HepG2 (cell line): ENCODE results near the gene ITGA2. TPM values are rescaled to one million over a fixed set of nuclear protein-coding genes. Genes with fewer than 3 reads are reported as not detected.

ENCODE experiments used
- ARID4A ChIP-seq: sonication (generic); formaldehyde crosslinking; IDR thresholded peaks from 2 replicates; pipeline ENCODE4 v1.5.0; 2020; ENCODE audit warnings: mild to moderate bottlenecking, missing genetic modification reagents, borderline replicate concordance
- CREM ChIP-seq, 2 experiments: sonication (generic) in 1 of 2; formaldehyde crosslinking in 1 of 2; IDR thresholded peaks; 2 replicates each; pipeline versions ENCODE4 v1.4.0 to v1.6.1; 2016 to 2020; ENCODE audit warnings: antibody characterized with exemption in 1 of 2, mild to moderate bottlenecking in 1 of 2, missing genetic modification reagents in 1 of 2
- HNF4G ChIP-seq, 2 experiments: sonication (generic) in 1 of 2; formaldehyde crosslinking in 1 of 2; IDR thresholded peaks; 2 replicates each; pipeline versions ENCODE4 v1.4.0 to v1.6.1; 2011 to 2020; ENCODE audit warnings: borderline replicate concordance in 2 of 2, low read depth in 2 of 2, mild to moderate bottlenecking in 2 of 2, low read length in 1 of 2, missing genetic modification reagents in 1 of 2, moderate library complexity in 1 of 2
- IKZF1 ChIP-seq: fragments of 450-650 bp; IDR thresholded peaks from 2 replicates; pipeline ENCODE4 v1.7.1; 2016
- MEIS2 ChIP-seq: sonication (generic); formaldehyde crosslinking; IDR thresholded peaks from 2 replicates; pipeline ENCODE4 v1.9.0; 2021; ENCODE audit warnings: mild to moderate bottlenecking, missing genetic modification reagents
- TRIM24 ChIP-seq: sonication (generic); formaldehyde crosslinking; IDR thresholded peaks from 2 replicates; pipeline ENCODE4 v1.8.0; 2022; ENCODE audit warnings: mild to moderate bottlenecking, missing genetic modification reagents
- ZMYM4 ChIP-seq: sonication (generic); formaldehyde crosslinking; IDR thresholded peaks from 2 replicates; pipeline ENCODE4 v1.8.1; 2023; ENCODE audit warnings: mild to moderate bottlenecking, missing genetic modification reagents
- ZNF253 ChIP-seq: sonication (generic); formaldehyde crosslinking; IDR thresholded peaks from 2 replicates; pipeline ENCODE4 v1.8.0; 2022; ENCODE audit warnings: mild to moderate bottlenecking, missing genetic modification reagents, borderline replicate concordance
- ZNF768 ChIP-seq: sonication (generic); formaldehyde crosslinking; IDR thresholded peaks from 2 replicates; pipeline ENCODE4 v1.4.0; 2020; ENCODE audit warnings: missing genetic modification reagents
- polyA plus RNA-seq, 8 experiments: library from polyadenylated mRNA; depleted of rRNA in 3 of 8; stranded (reverse) in 7 of 8; unstranded in 1 of 8; fragments of >200 nt; fragmentation: Illumina TruSeq in 4 of 8; extraction: Trizol in 4 of 8; gene quantifications; 2 replicates each; pipeline versions ENCODE4 v1.2.1 to v1.2.3, GENCODE V29; 2011 to 2016; ENCODE audit warnings: low read depth in 4 of 8, missing spikeins in 1 of 8, mixed read lengths in 1 of 8; ENCODE audit not compliant: insufficient read depth in 1 of 8
- total RNA-seq, 5 experiments: library from RNA; depleted of rRNA; stranded (reverse); fragments of >200 nt; fragmentation: Illumina TruSeq; extraction: Trizol; gene quantifications; 2 replicates each; pipeline ENCODE4 v1.2.3, GENCODE V29; 2016; ENCODE audit warnings: low read depth in 1 of 5
- TF ChIP-seq, protein P1 (sequence below): sonication (generic); formaldehyde crosslinking; IDR thresholded peaks from 2 replicates; pipeline ENCODE4 v1.4.0; 2020; ENCODE audit warnings: missing genetic modification reagents, borderline replicate concordance
- TF ChIP-seq, protein P2 (sequence below): sonication (generic); formaldehyde crosslinking; IDR thresholded peaks from 2 replicates; pipeline ENCODE4 v1.4.0; 2020; ENCODE audit warnings: mild to moderate bottlenecking, missing genetic modification reagents

The ITGA2 gene
- total and polyA plus RNA-seq, 2 of the 13 experiments (the other 11 are each of a cell fraction or from before 2014, with no cell fraction given), result 15.8 to 58.3 TPM

DNA sequence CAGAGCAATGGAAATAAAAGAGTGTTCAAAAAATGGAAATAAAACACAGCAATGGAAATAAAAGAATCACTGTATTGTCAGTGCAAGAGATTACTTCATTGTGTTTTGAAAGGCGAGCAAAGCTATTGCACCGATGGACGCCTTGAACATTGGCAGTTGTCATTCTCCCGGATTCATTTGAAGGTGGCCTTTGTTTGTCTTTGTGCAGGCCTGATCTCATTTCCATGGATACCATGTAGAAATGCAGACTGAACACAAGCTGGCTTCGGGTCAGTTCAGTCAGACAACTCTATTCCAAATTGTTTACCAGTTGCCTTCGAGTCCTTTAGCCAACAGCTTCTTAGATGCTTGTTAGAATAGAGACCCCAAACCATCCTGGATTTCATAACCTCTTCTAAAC, 8.3 kb downstream of the ITGA2 start (continued):
- TF ChIP-seq, protein P1, sequence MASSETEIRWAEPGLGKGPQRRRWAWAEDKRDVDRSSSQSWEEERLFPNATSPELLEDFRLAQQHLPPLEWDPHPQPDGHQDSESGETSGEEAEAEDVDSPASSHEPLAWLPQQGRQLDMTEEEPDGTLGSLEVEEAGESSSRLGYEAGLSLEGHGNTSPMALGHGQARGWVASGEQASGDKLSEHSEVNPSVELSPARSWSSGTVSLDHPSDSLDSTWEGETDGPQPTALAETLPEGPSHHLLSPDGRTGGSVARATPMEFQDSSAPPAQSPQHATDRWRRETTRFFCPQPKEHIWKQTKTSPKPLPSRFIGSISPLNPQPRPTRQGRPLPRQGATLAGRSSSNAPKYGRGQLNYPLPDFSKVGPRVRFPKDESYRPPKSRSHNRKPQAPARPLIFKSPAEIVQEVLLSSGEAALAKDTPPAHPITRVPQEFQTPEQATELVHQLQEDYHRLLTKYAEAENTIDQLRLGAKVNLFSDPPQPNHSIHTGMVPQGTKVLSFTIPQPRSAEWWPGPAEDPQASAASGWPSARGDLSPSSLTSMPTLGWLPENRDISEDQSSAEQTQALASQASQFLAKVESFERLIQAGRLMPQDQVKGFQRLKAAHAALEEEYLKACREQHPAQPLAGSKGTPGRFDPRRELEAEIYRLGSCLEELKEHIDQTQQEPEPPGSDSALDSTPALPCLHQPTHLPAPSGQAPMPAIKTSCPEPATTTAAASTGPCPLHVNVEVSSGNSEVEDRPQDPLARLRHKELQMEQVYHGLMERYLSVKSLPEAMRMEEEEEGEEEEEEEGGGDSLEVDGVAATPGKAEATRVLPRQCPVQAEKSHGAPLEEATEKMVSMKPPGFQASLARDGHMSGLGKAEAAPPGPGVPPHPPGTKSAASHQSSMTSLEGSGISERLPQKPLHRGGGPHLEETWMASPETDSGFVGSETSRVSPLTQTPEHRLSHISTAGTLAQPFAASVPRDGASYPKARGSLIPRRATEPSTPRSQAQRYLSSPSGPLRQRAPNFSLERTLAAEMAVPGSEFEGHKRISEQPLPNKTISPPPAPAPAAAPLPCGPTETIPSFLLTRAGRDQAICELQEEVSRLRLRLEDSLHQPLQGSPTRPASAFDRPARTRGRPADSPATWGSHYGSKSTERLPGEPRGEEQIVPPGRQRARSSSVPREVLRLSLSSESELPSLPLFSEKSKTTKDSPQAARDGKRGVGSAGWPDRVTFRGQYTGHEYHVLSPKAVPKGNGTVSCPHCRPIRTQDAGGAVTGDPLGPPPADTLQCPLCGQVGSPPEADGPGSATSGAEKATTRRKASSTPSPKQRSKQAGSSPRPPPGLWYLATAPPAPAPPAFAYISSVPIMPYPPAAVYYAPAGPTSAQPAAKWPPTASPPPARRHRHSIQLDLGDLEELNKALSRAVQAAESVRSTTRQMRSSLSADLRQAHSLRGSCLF (CRISPR knock-in tag), result no peak
- TF ChIP-seq IKZF1 (no peak), MEIS2 (CRISPR knock-in tag) (peak; percentile 89), ARID4A (peak; percentile 20; the same call in 1 of the 2 replicates), ZNF768 (CRISPR knock-in tag) (no peak), CREM (IDR thresholded peaks at IDR 0.05) (peak; percentile 62; the same call in 1 of the 2 replicates), CREM (CRISPR knock-in tag; IDR thresholded peaks at IDR 0.05) (no peak), TRIM24 (CRISPR knock-in tag) (no peak), ZNF253 (CRISPR knock-in tag) (no peak), ZMYM4 (CRISPR knock-in tag) (peak; percentile 57; the same call in 1 of the 2 replicates), HNF4G (IDR thresholded peaks at IDR 0.05; ENCODE audit: borderline replicate concordance, low read depth, low read length) (peak; percentile 30; the same call in 1 of the 2 replicates), HNF4G (CRISPR knock-in tag; IDR thresholded peaks at IDR 0.05; ENCODE audit: borderline replicate concordance, low read depth) (no peak)
- TF ChIP-seq, protein P2, sequence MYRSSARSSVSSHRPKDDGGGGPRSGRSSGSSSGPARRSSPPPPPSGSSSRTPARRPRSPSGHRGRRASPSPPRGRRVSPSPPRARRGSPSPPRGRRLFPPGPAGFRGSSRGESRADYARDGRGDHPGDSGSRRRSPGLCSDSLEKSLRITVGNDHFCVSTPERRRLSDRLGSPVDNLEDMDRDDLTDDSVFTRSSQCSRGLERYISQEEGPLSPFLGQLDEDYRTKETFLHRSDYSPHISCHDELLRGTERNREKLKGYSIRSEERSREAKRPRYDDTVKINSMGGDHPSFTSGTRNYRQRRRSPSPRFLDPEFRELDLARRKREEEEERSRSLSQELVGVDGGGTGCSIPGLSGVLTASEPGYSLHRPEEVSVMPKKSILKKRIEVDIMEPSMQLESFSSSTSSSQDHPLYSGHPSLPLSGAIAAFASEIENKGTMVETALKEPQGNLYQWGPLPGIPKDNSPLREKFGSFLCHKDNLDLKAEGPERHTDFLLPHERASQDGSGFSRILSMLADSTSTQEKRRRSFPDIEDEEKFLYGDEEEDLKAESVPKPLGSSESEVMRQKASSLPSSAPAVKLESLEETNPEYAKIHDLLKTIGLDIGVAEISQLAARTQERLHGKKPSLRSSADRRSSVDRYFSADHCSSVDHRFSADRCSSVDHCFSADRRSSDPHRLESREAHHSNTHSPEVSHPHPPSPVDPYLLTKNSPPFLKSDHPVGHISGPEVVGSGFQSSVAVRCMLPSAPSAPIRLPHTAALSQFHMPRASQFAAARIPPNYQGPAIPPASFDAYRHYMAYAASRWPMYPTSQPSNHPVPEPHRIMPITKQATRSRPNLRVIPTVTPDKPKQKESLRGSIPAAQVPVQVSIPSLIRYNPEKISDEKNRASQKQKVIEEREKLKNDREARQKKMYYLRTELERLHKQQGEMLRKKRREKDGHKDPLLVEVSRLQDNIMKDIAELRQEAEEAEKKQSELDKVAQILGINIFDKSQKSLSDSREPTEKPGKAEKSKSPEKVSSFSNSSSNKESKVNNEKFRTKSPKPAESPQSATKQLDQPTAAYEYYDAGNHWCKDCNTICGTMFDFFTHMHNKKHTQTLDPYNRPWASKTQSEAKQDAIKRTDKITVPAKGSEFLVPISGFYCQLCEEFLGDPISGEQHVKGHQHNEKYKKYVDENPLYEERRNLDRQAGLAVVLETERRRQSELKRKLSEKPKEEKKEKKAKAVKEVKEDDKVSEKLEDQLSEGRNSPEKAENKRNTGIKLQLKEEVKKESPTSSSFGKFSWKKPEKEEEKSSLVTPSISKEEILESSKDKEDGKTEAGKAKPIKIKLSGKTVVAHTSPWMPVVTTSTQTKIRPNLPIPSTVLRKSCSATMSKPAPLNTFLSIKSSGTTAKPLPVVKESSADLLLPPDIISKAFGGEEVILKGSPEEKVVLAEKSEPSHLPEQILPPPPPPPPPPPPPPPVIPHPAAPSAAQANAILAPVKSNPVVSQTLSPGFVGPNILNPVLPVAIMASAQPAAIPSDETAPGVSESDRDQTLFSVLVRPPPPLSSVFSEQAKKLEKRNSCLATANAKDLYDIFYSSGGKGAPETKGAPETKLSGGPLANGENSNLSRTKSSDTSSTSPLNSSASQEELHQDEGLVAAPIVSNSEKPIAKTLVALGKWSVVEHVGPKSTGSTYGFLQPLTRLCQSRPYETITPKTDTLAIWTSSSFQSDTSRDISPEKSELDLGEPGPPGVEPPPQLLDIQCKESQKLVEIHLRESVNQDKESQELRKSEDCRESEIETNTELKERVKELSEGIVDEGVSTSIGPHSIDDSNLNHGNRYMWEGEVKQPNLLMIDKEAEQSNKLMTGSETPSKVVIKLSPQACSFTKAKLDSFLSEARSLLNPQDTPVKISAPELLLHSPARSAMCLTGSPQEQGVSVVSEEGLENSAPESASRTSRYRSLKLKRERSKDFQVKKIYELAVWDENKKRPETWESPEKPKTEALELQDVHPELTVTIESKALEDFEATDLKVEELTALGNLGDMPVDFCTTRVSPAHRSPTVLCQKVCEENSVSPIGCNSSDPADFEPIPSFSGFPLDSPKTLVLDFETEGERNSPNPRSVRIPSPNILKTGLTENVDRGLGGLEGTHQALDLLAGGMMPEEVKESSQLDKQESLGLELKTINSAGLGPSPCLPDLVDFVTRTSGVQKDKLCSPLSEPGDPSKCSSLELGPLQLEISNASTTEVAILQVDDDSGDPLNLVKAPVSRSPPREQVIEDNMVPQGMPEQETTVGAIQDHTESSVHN (CRISPR knock-in tag), result no peak
